Measurements from ENCODE around the gene LIMS1. TPM values are rescaled to one million over a fixed set of nuclear protein-coding genes. Genes with fewer than 3 reads are reported as not detected.

The LIMS1 gene
- total RNA-seq, 4 donors from 2014 or later = 55.5 to 87.2 (median 68.7) TPM

GRCh38 chr2:108628936-108629335 lies 94.7 kb downstream of the LIMS1 start:
- Histone ChIP-seq H3K27ac (no peak overlapping the region), H3K27me3 (no peaks in the 10 kb centered on the region), H3K4me1 (peaks cover 12% of the 10 kb centered on the region), H3K9me3 (no peaks in the 10 kb centered on the region), H3K4me3 (no peak overlapping the region), H3K36me3 (no peaks in the 10 kb centered on the region)
- 90% methylated on average over 6 of the region's 6 CpGs for WGBS
- DNase-seq (ENCODE audit: low spot score in 2 of 2) = no peak
- TF ChIP-seq POLR2AphosphoS5 (IDR thresholded peaks at IDR 0.05) = no peak
- no peak for TF ChIP-seq CTCF (IDR thresholded peaks at IDR 0.05)
- TF ChIP-seq POLR2A (IDR thresholded peaks at IDR 0.05) = no peak
- no peak for TF ChIP-seq EP300 (IDR thresholded peaks at IDR 0.05)

GRCh38 chr2:108629417-108629816 lies 95.1 kb downstream of the LIMS1 start:
- no peak overlapping the region for H3K27ac ChIP-seq
- H3K4me1 ChIP-seq = peaks cover 13% of the 10 kb centered on the region
- H3K27me3 ChIP-seq = no peaks in the 10 kb centered on the region
- H3K9me3 ChIP-seq = no peaks in the 10 kb centered on the region
- no peaks in the 10 kb centered on the region for H3K36me3 ChIP-seq
- no peak for DNase-seq (ENCODE audit: low spot score in 2 of 2)
- 67% methylated on average over 1 of the region's 1 CpG for WGBS
- TF ChIP-seq POLR2A (IDR thresholded peaks at IDR 0.05) = no peak
- no peak for TF ChIP-seq POLR2AphosphoS5 (IDR thresholded peaks at IDR 0.05)
- no peak for TF ChIP-seq CTCF (IDR thresholded peaks at IDR 0.05)
- TF ChIP-seq EP300 (IDR thresholded peaks at IDR 0.05) = no peak
- H3K4me3 ChIP-seq = no peak overlapping the region

- Histone ChIP-seq H3K4me3 (no peak overlapping the region), H3K4me1 (peaks cover 15% of the 10 kb centered on the region), H3K9me3 (no peaks in the 10 kb centered on the region), H3K36me3 (no peaks in the 10 kb centered on the region), H3K27ac (no peak overlapping the region), H3K27me3 (no peaks in the 10 kb centered on the region)
- TF ChIP-seq POLR2AphosphoS5 (IDR thresholded peaks at IDR 0.05) (no peak), EP300 (IDR thresholded peaks at IDR 0.05) (no peak), POLR2A (IDR thresholded peaks at IDR 0.05) (no peak), CTCF (IDR thresholded peaks at IDR 0.05) (no peak)
- 93% methylated on average over 5 of the region's 5 CpGs for WGBS
- no peak for DNase-seq (ENCODE audit: low spot score in 2 of 2)
Observed at GRCh38 chr2:108630567-108631405, 96.5 kb downstream of the LIMS1 start.

- WGBS = 77% methylated on average over 5 of the region's 5 CpGs
- no peaks in the 10 kb centered on the region for H3K9me3 ChIP-seq
- no peaks in the 10 kb centered on the region for H3K27me3 ChIP-seq
- H3K4me3 ChIP-seq = no peak overlapping the region
- H3K27ac ChIP-seq = no peak overlapping the region
- TF ChIP-seq CTCF (IDR thresholded peaks at IDR 0.05) = no peak
- no peak for TF ChIP-seq POLR2A (IDR thresholded peaks at IDR 0.05)
- no peaks in the 10 kb centered on the region for H3K36me3 ChIP-seq
- peaks cover 26% of the 10 kb centered on the region for H3K4me1 ChIP-seq
- DNase-seq (ENCODE audit: low spot score in 2 of 2) = no peak
Observed at GRCh38 chr2:108632332-108633160, 98.3 kb downstream of the LIMS1 start.

- DNase-seq (ENCODE audit: low spot score in 2 of 2) = no peak
- no peak for TF ChIP-seq CTCF (IDR thresholded peaks at IDR 0.05)
- no peak for TF ChIP-seq POLR2A (IDR thresholded peaks at IDR 0.05)
- TF ChIP-seq POLR2AphosphoS5 (IDR thresholded peaks at IDR 0.05) = no peak
- no peak for TF ChIP-seq EP300 (IDR thresholded peaks at IDR 0.05)
- H3K27ac ChIP-seq = no peak overlapping the region
- H3K4me3 ChIP-seq = no peak overlapping the region
- no peaks in the 10 kb centered on the region for H3K9me3 ChIP-seq
- WGBS = 72% methylated on average over 1 of the region's 1 CpG
- no peaks in the 10 kb centered on the region for H3K27me3 ChIP-seq
- H3K36me3 ChIP-seq = no peaks in the 10 kb centered on the region
- peaks cover 30% of the 10 kb centered on the region for H3K4me1 ChIP-seq
Observed at GRCh38 chr2:108633409-108633808, 99.1 kb downstream of the LIMS1 start.
